HG03025 (cell line): ENCODE data around the gene CCR6.
"Not testable (repeated sequence)": the region's sequence is repeated elsewhere in the genome, so short reads cannot be mapped to it uniquely, and the experiment has no call there.

Experiments
- ATAC-seq: cut with Tn5 transposase; IDR thresholded peaks from one replicate; pipeline ENCODE4 v1.9.1; 2021; ENCODE audit warnings: mild to moderate bottlenecking, moderate library complexity; ENCODE audit not compliant: unreplicated experiment, low FRiP score

CCR6 gene

DNA sequence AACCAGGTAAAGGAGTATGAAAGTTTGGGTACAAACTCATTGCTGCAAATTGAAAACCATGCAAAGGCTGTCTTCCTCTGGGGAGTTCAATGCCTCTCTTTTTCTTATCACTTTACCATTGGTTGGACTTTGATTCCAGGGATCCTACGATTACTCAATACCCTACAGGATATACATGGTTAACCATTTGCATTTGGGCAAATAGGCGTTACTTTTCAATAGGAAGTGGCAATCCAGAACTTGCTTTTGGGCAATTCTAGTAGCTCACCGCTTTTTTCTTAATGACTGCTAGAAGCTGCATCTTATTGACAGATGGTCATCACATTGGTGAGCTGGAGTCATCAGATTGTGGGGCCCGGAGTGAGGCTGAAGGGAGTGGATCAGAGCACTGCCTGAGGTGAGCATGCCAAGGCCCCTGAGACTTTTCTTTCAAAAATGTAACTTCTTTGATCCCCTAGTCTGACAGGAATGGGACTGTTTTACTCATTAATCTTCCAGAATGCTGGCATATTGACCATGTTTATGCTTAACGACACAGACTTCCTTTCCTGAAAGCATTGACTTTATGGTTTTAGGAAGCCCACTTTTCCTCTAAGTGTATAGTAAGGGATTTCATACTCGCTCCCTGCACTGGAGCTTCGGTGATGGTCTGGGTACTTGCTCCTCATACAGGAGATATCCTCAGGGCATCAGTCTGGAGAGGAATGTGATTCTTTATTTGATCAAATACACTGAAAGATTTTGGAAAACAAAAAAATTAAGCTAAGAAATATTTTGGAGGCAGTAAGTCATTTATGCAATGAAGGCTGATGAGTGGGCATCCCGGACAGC is at the start of gene CCR6:
CCR6 (plus strand) TSS at position 270 of the 831 bp plus-strand sequence. CDS start 13,039 bp downstream, outside the sequence.
- ATAC-seq = no peak

DNA sequence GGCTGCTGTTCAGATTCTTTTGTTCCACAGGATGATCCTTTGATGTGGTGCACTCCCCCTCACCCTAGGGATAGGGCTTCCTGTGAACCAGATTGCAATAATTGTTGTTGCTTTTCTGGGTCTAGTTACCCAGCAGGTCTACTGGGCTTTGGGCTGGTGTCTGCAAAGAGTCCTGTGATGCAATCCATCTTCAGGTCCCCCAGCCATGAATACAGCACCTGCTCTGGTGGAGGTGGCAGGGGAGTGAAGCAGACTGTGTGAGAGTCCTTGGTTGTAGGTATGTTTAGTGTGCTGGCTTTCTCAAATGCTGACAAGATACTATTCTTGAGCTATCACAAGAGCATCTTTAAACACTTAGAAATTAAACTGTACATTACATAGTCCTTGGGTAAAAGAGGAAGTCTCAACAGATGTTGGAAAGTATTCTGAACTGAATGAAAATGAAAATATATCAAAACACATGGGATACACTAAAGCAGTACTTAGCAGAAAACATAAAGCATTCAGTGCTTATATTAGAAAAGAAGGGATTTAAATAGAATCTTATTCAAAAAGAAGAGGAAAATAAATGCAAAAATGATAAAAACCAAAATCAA is 49.1 kb upstream of the CCR6 start:
- no peak for ATAC-seq

DNA sequence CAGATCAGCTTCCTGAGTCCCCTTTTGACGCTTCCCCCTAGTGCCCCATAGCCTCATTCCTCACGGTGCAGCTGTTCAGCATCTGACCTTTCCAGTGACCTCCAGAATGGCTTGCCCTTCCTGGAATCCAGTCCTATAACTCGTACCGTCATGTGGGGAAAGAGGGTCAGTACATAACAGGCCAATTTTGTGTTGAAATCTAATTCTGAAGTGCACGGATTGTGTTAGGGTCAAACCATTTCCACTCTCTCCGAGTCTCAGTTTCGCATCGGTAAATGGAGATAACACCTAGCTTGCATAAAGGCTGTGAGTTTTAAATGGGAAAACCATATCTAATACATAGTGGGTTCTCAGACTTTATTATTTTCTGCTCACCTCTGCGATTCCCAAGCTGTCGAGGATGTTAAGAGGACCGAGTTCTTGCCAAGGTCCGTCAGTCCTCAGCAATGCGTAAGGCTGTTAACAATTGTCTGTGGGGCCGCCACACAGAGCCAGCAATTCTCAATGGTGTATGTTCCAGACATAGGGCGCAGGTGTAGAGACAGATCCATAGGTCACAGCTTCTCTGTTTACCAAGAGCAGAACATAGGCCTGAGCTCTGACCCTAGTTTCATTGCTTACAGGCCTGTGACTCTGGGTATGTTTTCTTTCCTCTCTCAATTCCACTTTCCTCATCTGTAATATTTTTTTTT is 45.5 kb upstream of the CCR6 start:
- no peak for ATAC-seq

DNA sequence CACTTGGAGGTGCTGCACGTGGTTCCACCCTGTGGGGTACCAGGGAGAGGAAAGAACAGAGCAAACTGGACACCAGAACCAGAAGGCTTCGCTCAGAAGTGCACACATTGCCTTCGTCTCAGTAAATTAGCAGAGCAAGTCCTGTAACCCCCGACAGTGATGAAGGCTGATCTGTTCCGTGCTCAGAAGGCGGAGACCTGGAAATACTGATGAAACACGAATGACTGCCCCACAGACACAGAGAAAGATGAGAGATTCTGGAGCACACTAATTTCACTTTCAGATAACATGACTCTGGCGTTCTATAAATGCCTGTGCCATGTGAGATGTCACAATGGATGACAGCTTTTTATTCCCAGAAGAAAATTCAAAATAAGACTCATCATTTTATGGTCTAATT is 44.2 kb upstream of the CCR6 start:
- ATAC-seq = no peak

DNA sequence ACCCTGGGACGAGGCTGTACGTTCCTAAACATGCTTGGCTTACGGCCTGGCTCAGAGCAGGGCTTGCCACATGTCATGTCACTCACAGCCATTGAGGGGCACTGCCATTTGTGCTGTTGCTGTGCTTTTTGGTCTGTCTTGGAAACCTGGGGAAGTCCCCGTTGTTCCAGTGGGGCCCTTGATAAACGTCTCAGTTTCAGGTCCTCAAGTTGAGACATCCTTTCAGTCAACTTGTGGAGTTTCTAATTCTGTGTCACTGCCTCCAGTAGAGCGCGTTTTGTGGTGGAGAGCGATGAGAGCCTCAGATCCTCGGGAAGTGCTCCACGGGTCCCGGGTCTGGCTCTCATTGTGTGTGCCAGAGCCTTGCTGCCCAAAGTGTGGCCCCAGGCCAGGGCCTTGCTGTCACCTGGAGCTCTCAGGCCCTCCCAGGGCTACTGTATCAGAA is 43.0 kb upstream of the CCR6 start:
- ATAC-seq = peak; percentile 100

DNA sequence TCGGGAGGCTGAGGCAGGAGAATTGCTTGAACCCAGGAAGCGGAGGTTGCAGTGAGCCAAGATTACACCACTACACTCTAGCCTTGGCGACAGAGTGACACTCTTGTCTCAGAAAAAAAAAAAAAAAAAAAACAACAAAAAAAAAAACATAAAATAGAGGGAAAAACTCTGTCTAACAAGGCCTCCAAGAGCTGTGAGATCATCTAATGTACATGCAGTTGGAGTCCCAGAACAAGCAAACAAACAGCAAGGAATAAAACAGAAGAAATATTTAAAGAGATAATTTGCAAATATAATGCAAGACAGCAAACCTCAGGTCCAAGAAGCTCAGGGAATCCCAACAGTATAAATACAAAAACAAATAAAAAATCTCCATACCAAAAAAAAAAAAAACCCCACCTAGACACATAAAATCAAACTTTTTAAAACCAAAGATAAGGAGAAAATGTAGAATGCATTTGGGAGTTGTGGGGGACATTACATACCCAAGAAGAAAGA is 35.0 kb upstream of the CCR6 start:
- no peak for ATAC-seq

DNA sequence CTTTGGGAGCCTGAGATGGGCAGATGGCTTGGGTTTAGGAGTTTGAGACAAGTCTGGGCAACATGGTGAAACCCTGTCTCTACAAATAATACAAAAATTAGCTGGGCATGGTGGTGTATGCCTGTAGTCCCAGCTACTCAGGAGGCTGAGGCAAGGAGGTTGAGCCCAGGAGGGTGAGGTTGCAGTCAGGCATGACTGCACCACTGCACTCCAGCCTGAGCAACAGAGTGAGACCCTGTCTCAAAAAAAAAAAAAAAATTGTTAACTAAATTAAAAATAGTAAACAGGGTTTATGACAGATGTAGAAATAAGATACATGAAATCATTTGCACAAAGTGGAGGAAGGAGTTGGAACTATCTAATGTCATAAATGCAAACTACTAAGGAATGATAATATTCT is 34.2 kb upstream of the CCR6 start:
- ATAC-seq = not testable (repeated sequence)

DNA sequence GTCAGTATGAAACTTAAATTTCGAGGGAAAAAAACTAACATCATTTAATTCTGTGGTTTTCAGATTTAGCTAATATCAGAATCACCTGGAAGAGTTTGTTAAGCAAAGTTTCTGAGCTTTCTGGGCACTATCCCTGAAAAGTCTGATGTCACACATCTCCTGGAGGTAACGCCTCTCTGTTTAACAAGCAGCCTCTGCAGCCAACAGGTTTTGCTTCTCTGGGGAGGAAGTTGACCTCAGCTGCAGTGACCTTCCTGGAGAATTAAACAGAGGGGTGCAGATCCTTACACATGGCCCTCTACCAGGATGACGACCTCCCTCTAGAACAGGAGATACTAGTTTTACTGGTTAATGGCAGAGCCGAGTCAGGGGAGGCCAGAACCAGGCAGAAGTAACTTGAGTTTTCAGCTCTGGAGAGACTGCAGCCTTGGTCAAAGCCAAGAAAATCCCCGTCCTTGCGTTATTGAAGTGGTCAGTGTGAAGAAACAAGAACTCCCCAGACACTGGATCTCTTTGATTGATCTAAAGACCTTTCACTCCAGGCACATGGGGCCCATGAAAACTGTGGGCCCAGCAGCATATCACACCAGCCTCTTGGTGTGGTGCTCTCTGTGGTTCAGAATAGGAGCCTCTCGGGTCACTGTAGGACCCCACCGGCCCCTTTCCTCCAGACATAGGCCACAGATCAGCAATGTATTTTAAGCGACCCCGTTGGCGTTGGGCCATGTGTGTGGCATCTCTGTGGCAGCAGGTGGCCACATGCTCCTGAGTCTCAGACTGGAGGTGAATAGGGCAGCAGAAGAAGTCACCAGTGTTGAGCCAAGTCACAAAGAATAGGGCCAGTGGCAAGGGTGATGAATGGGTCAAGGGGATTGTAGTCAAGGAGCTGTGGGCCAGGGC is 33.4 kb upstream of the CCR6 start:
- no peak for ATAC-seq

DNA sequence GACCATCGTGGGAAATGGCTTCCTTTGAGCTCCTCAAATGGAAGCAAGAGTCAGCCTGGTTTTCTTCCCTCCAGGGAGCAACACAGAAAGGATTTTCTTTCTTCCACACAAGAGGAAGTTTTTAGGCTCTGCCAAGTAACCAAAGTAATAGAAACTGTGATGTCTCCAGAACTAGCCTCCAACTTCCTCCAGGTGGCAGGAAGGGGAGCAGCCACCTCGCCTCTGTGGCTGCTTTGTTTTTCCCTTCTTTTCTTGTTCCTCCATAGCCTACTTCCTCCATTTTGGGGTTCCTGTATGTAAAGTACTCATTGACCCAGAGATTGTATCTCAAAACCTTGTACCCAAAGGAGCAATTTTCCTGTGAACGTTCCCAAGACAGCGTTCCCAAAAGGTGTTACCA is 32.7 kb upstream of the CCR6 start:
- ATAC-seq = no peak

DNA sequence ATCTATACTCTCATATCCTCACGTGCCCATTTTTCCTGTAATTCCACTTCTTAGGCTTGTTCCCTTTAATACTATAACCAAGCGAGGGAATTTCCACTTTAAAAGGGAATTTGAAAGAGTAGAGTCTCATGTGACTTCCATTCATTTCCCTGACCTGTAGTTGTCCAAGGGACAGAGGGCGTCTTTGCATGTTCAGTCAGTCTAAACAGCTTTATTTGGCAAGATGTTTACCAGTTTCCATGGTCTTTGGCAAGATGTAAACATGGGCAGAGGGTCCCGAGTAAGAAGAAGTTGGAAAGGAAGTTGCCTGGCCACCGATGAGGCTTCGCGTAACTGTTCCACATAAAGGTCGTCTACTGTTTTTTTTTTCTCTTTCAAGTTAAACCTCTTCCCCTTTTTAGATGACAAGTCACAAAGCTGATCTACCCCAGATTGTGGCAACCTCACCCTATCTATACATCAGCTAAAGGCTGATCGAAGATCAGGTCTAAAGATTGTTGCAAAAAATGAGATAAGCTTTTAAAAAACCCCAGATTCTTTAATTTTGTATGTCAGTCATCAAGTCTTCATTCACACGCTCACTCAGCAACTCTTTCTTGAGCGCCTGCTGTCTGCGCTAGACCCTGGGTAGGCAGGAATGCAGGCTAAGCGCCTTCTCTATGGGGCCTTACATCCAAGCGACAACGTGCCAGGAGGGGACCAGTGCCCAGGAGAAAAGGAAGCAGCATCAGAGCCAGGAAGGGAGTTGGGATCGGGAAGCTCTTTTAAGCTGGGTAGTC is 31.7 kb upstream of the CCR6 start:
- ATAC-seq = no peak

DNA sequence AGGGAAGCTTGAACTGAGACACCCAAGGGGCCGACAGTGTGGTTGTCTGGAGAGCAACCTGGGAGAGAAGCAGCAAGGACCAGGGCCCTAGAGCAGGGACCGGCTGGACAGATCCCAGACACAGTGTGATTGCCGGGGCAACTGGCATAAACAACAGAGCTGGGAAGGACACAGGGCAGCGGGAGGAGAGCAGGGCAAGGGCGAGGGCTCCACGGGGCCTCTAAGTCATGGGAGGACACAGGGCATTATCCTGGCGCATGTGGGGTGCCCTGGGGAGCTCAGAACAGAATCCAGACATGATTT is 31.1 kb upstream of the CCR6 start:
- no peak for ATAC-seq

DNA sequence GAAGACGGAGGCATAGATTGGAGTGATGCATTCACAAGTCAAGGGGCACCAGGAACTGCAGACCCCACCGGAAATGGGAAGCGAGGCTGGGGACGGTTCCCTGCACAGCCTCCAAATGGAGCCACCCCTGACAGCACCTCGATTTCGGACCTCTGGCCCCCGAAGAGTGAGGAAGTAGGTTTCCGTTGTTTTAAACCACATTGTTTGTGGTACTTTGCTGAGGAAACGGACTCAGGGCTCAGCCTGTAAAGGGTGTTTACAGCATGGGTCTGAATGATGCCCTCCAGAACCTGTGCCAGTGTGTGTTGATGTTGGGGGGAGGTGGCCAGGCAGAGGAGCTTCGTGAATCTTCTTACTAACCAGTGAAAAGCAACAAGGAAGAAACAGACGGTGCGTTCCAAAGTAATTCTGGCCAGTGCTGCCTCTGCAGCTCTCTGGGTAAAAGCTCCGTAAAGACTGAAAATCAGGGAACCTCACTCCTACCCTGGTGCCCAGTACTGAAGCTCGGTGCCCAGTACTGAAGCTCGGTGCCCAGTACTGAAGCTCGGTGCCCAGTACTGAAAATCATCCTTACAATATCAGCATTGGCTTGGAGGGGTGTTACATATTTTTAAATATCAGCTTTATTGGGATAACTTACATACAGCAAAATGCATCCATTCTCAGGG is 30.1 kb upstream of the CCR6 start:
- ATAC-seq = no peak

DNA sequence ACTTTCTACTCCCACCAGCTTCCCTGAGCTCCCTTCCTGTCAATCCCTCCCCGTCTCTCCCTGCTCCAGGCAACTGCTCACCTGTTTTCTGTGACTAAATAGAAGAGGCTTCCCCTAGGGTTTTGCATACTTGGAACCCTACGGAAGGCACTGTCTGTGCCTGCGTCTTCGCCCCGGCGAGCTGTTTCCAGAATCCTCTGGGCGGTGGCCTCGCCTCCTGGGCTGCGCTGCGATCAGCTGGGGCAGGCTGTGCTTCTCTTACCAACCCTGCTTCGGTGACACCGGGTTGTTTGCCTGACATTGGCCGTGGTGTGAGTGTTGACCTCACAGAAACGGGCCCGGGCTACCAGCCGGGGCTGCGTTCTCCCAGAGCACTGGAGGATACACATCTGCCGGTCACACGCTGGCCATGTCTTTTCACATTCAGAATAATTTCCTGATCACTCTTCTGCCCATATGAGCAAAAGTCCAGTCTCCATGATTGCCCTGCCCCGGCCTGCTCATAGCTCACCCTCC is 29.4 kb upstream of the CCR6 start:
- ATAC-seq = no peak

DNA sequence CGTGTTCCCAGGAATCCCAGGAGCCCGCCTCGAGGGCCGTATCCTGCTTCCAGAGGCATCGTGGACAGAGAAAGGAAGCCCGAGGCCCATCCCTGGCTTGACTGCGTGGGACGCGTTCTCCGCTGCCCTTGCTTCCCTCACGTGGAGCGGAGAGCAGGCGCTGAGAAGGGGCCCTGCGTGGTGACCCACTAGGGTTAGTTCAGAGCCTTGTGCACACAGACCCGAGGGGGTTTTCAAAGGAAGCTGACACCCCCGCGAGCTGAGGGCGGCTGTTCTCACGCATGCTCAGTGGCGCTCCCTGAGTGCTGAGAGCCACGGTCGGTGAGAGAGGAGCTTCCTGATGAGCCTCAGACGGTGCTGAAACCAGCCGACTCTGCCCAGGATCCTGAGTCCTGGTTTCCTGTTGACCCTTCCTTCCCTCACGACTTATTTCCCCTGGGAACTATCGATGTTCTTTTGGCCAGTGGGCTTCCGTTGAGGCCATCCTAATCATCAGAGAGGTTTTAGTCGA is 28.9 kb upstream of the CCR6 start:
- ATAC-seq = peak; percentile 38

DNA sequence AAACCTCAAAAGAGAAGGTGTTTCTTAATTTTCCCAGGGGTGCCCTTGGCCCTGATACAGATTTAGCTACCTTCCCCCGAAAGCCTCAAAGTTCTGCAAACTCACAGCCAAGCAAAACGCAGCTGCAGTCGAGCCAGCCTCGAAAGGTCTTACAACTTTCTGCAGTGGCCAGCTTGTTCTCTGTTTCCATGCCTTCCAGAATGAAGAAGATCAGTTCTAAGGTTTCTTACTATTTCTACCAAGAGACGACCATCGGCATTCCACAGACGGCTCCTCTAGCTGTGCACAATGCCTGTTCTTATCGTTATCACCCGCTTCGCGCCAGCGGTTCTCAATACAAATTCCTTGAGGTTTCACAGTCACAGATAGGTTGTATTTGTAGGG is 28.5 kb upstream of the CCR6 start:
- peak; percentile 22 for ATAC-seq

DNA sequence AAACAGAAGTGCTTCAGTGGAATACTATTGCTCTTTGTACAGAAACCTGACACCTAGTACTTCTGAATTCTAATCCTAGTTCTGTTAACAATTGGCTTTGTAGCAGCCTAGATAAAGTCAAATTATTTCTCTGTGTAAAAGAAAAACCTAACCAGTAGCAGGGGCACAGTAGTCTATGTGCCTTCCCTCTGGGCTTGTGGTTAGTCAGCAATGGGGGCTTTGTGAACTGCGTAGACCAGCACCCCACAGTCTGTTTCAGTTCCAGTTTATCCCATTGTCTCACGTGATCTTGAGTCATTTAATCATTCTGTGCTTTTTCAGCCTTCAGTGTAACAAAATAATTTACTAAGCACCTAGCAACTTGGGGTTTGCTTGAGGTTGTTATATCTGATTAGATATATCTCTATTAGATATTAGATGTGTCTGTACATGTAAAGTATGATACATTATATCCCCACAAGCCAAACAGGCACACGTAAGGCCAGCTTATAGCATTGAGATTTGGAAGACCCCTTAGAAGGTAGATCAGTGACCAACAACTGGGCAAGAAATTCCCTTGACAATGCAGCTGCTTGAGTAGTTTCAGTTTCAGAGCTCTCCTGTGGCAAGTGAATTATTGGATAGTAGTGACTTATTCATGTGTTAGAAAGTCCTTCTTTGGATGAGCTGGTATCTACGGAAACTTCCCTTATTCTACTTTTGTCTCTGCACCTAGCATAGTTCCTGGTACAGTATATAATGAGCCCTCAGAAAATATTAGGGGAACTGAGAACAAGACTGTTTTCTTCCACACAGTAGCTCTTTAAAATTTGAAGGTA is 27.9 kb upstream of the CCR6 start:
- ATAC-seq = peak; percentile 37

DNA sequence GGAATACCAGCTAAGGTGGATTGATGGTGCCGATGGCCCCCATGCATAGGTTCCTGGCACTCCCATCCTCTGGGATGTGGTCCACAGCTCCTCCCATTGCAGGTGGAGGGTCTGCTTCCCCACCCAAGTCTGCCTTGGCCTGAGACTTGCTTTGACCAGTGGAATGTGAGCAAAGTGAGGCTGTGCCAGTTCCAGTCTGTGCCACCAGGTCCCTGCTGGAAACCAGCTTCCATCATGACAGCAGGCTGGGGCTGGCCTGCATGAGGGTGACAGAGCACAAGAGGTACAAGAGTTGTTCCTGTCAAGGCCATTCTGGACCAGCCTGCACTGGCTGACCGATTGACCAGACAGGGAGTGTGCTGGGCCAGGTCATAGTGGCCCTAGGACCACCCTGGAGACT is 27.0 kb upstream of the CCR6 start:
- ATAC-seq = no peak

DNA sequence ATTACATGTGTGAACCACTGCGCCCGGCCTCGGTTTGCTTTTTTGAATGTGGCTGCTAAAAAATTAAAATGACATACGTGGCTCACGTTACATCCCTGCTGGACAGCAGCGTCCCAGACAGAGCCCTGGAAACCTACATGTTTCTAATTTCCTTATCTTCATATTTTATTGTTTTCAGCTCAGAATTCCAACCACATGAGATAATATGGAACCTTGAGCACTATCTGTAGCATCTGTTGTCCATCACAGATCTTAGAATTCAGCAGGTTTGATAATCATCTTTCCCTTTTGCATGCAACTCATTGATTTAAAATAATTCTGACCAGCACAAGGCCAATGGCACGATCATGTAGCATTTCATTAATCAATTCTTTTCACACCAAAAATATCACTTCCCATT is 25.9 kb upstream of the CCR6 start:
- no peak for ATAC-seq
